GM23338 (cell line): ENCODE data around the gene ANOS1. TPM values are rescaled to one million over a fixed set of nuclear protein-coding genes. Genes with fewer than 3 reads are reported as not detected.

ENCODE experiments used
- ATAC-seq: fragments of 200-7000 bp; cut with Tn5 transposase; 3 replicates; pipeline ENCODE4 v1.9.1; 2020
- DNase-seq: peaks from one replicate; pipeline ENCODE4 v3.0.0-alpha.2; 2015; ENCODE audit warnings: low spot score
- H2AFZ ChIP-seq: fragments of 200-600 bp; sonication (generic); 2 replicates; pipeline ENCODE4 v1.8.0; 2016; ENCODE audit warnings: antibody characterized with exemption, mild to moderate bottlenecking, moderate library complexity
- H3F3A ChIP-seq: fragments of 200-600 bp; sonication (generic); replicated peaks from 2 replicates; pipeline ENCODE4 v1.8.0; 2017; ENCODE audit warnings: antibody characterized with exemption, mixed run types, low read depth
- H3K27ac ChIP-seq: fragments of 200-600 bp; sonication (generic); 2 replicates; pipeline ENCODE4 v1.6.1; 2016; ENCODE audit warnings: low read depth
- H3K27me3 ChIP-seq: fragments of 200-600 bp; sonication (generic); 2 replicates; pipeline ENCODE4 v1.8.0; 2016; ENCODE audit warnings: mild to moderate bottlenecking, mixed run types, moderate library complexity; ENCODE audit not compliant: insufficient read depth
- H3K36me3 ChIP-seq: fragments of 200-600 bp; sonication (generic); 2 replicates; pipeline ENCODE4 v1.8.0; 2016; ENCODE audit warnings: mild to moderate bottlenecking; ENCODE audit not compliant: insufficient read depth
- H3K4me1 ChIP-seq: fragments of 200-600 bp; sonication (generic); 2 replicates; pipeline ENCODE4 v1.8.0; 2016; ENCODE audit warnings: mild to moderate bottlenecking, moderate library complexity; ENCODE audit not compliant: insufficient read depth
- H3K4me2 ChIP-seq: fragments of 200-600 bp; sonication (generic); 2 replicates; pipeline ENCODE4 v1.7.1; 2017; ENCODE audit warnings: mixed run types
- H3K4me3 ChIP-seq: fragments of 200-600 bp; sonication (generic); 2 replicates; pipeline ENCODE4 v1.6.1; 2016; ENCODE audit warnings: mixed run types
- H3K79me2 ChIP-seq: fragments of 200-600 bp; sonication (generic); replicated peaks from 2 replicates; pipeline ENCODE4 v1.8.0; 2017; ENCODE audit warnings: mild to moderate bottlenecking; ENCODE audit not compliant: insufficient read depth
- H3K9me2 ChIP-seq: fragments of 200-600 bp; sonication (generic); 2 replicates; pipeline ENCODE4 v1.8.0; 2017; ENCODE audit not compliant: insufficient read depth
- H4K20me1 ChIP-seq: fragments of 200-600 bp; sonication (generic); replicated peaks from 2 replicates; pipeline ENCODE4 v1.8.0; 2017; ENCODE audit warnings: mild to moderate bottlenecking; ENCODE audit not compliant: insufficient read depth
- H3K27ac Mint-ChIP-seq: 2 replicates; pipeline ENCODE4 v1.8.0; 2020; ENCODE audit warnings: inconsistent platforms, mild to moderate bottlenecking, moderate library complexity, mixed read lengths
- H3K27me3 Mint-ChIP-seq: 3 replicates; pipeline ENCODE4 v1.8.0; 2022; ENCODE audit warnings: low read depth, mild to moderate bottlenecking, moderate library complexity, mixed read lengths, inconsistent platforms; ENCODE audit not compliant: insufficient read depth, poor library complexity
- H3K36me3 Mint-ChIP-seq: 3 replicates; pipeline ENCODE4 v1.8.0; 2021; ENCODE audit warnings: low read depth, mild to moderate bottlenecking, inconsistent platforms, moderate library complexity, mixed read lengths
- H3K4me1 Mint-ChIP-seq: 3 replicates; pipeline ENCODE4 v1.8.0; 2020; ENCODE audit warnings: mild to moderate bottlenecking, inconsistent platforms, mixed read lengths
- H3K4me3 Mint-ChIP-seq: 3 replicates; pipeline ENCODE4 v1.8.0; 2021; ENCODE audit warnings: moderate library complexity, mild to moderate bottlenecking, inconsistent platforms, mixed read lengths
- H3K9me3 Mint-ChIP-seq: 3 replicates; pipeline ENCODE4 v1.8.0; 2020; ENCODE audit warnings: moderate library complexity, mild to moderate bottlenecking, inconsistent platforms, mixed read lengths
- CREB1 ChIP-seq: fragments of 250-450 bp; sonication (Bioruptor Pico); IDR thresholded peaks from 2 replicates; pipeline ENCODE4 v1.5.0; 2020; ENCODE audit warnings: low read depth, mild to moderate bottlenecking, moderate library complexity
- CTCF ChIP-seq, 2 experiments: fragments of 200-600 bp in 1 of 2; sonication (generic) in 1 of 2; conservative IDR thresholded peaks; 2 replicates each; pipeline versions ENCODE4 v1.5.1 to v1.6.1; 2016 to 2017; ENCODE audit warnings: antibody characterized with exemption in 2 of 2, low read depth in 2 of 2, mild to moderate bottlenecking in 2 of 2, moderate library complexity in 1 of 2
- ETS1 ChIP-seq: IDR thresholded peaks from 2 replicates; pipeline ENCODE4 v1.6.1; 2016; ENCODE audit warnings: antibody characterized with exemption
- EZH2 ChIP-seq: fragments of 200-600 bp; sonication (generic); IDR thresholded peaks from one replicate; pipeline ENCODE4 v1.8.0; 2017; ENCODE audit warnings: antibody characterized with exemption, mild to moderate bottlenecking, low read depth; ENCODE audit not compliant: unreplicated experiment
- JUNB ChIP-seq: IDR thresholded peaks from one replicate; pipeline ENCODE4 v1.6.1; 2016; ENCODE audit warnings: antibody characterized with exemption; ENCODE audit not compliant: unreplicated experiment
- NANOG ChIP-seq: IDR thresholded peaks from 2 replicates; pipeline ENCODE4 v1.6.1; 2016; ENCODE audit warnings: antibody characterized with exemption, borderline replicate concordance
- POLR2AphosphoS5 ChIP-seq: IDR thresholded peaks from 2 replicates; pipeline ENCODE4 v1.6.1; 2016; ENCODE audit warnings: antibody characterized with exemption, low read depth
- REST ChIP-seq: IDR thresholded peaks from one replicate; pipeline ENCODE4 v1.6.1; 2018; ENCODE audit warnings: antibody characterized with exemption; ENCODE audit not compliant: unreplicated experiment
- STAT1 ChIP-seq: IDR thresholded peaks from one replicate; pipeline ENCODE4 v1.6.1; 2016; ENCODE audit warnings: antibody characterized with exemption; ENCODE audit not compliant: unreplicated experiment
- ZNF114 ChIP-seq: fragments of 250-450 bp; sonication (Bioruptor Pico); IDR thresholded peaks from 2 replicates; pipeline ENCODE4 v1.5.0; 2020; ENCODE audit warnings: mild to moderate bottlenecking, moderate library complexity
- ZNF331 ChIP-seq: fragments of 250-450 bp; sonication (Bioruptor Pico); IDR thresholded peaks from 2 replicates; pipeline ENCODE4 v1.5.0; 2020; ENCODE audit warnings: low read depth, mild to moderate bottlenecking, moderate library complexity
- ZNF462 ChIP-seq: fragments of 250-450 bp; sonication (Bioruptor Pico); IDR thresholded peaks from 2 replicates; pipeline ENCODE4 v1.5.0; 2020; ENCODE audit warnings: mild to moderate bottlenecking, moderate library complexity
- polyA plus RNA-seq: library from polyadenylated mRNA; unstranded; fragments of >200 nt; fragmentation: Nextera tagmentation; extraction: Ambion mirVana; gene quantifications from 2 replicates; pipeline ENCODE4 v1.2.1, GENCODE V29; 2016
- total RNA-seq: library from RNA; depleted of rRNA; stranded (reverse); fragments of >200 nt; shearing (Covaris generic); gene quantifications from 2 replicates; pipeline ENCODE4 v1.2.3, GENCODE V29; 2014

Gene ANOS1
- total and polyA plus RNA-seq, 2 experiments from 2014 or later = 21.8 to 68.5 TPM

GRCh38 chrX:8692871-8693270 lies 39.1 kb downstream of the ANOS1 start:
- Histone ChIP-seq H3F3A (peaks cover 8% of the 10 kb centered on the region), H2AFZ (no peak overlapping the region), H3K79me2 (peaks cover 29% of the 10 kb centered on the region), H3K36me3 (no peaks in the 10 kb centered on the region), H3K4me3 (no peak overlapping the region), H3K9me2 (no peaks in the 10 kb centered on the region), H3K27me3 (no peaks in the 10 kb centered on the region), H3K27ac (peak overlapping the region; percentile 17; the same call in 1 of the 2 replicates), H3K4me2 (no peak overlapping the region), H4K20me1 (no peaks in the 10 kb centered on the region), H3K4me1 (peaks cover 26% of the 10 kb centered on the region)
- no peak overlapping the region for H3K4me3 Mint-ChIP-seq
- peaks cover 40% of the 10 kb centered on the region for H3K4me1 Mint-ChIP-seq
- ATAC-seq (no peak), DNase-seq (no peak)
- H3K27ac Mint-ChIP-seq = peak overlapping the region; percentile 91
- H3K36me3 Mint-ChIP-seq = peaks cover 56% of the 10 kb centered on the region
- H3K27me3 Mint-ChIP-seq = peaks cover 4% of the 10 kb centered on the region
- no peaks in the 10 kb centered on the region for H3K9me3 Mint-ChIP-seq
- TF ChIP-seq ZNF462 (CRISPR knock-in tag) = no peak
- TF ChIP-seq POLR2AphosphoS5 = no peak
- TF ChIP-seq CTCF (conservative IDR thresholded peaks at IDR 0.05; ENCODE audit: low read depth in 2 of 2) = no peak
- no peak for TF ChIP-seq ZNF114 (CRISPR knock-in tag)
- TF ChIP-seq EZH2 = no peak
- TF ChIP-seq STAT1 = no peak
- TF ChIP-seq REST = no peak
- no peak for TF ChIP-seq NANOG
- TF ChIP-seq JUNB = no peak
- no peak for TF ChIP-seq CREB1 (CRISPR knock-in tag)
- TF ChIP-seq ZNF331 (CRISPR knock-in tag) = no peak
- no peak for TF ChIP-seq ETS1
